ENCODE measurements around the gene PISD. TPM values are rescaled to one million over a fixed set of nuclear protein-coding genes. Genes with fewer than 3 reads are reported as not detected.
"Not testable (repeated sequence)": the region's sequence is repeated elsewhere in the genome, so short reads cannot be mapped to it uniquely, and the experiment has no call there.

The PISD gene
- polyA plus RNA-seq, 1 donor: 21.8 TPM

DNA sequence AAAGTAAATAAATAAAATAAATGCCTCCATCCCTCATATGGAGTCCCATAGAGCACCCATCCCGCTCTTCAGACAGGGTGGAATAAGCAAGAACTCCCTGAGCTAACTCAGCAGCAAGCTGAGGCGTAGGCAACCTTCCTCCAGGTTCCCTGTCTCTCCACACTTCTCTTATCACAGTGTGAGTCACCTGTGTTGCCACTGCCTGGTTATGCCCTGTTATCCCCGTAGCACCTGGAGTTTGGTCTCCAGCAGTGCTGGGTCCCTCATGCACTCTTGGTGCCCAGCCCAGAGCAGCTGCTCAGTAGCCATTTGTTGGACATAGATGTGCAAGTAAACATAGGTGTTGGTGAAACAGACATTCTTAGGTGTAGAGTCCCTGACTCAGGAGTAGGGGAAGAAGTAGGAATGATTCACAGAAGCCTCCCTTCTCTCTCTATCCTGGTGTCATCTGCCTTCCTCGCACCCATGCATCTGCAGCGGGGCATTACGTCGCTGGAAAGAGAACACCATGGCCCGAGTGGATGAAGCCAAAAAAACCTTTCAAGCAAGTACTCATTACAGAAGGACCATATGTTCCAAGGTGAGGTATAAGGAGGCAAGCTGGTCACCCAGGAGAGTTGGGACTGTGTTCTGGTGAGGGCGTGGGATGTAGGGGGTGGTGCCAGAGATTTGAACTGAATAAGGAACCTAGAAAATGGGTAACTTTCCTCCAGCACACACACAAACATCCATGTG is 56.0 kb downstream of the PISD start:
- no peak for DNase-seq

DNA sequence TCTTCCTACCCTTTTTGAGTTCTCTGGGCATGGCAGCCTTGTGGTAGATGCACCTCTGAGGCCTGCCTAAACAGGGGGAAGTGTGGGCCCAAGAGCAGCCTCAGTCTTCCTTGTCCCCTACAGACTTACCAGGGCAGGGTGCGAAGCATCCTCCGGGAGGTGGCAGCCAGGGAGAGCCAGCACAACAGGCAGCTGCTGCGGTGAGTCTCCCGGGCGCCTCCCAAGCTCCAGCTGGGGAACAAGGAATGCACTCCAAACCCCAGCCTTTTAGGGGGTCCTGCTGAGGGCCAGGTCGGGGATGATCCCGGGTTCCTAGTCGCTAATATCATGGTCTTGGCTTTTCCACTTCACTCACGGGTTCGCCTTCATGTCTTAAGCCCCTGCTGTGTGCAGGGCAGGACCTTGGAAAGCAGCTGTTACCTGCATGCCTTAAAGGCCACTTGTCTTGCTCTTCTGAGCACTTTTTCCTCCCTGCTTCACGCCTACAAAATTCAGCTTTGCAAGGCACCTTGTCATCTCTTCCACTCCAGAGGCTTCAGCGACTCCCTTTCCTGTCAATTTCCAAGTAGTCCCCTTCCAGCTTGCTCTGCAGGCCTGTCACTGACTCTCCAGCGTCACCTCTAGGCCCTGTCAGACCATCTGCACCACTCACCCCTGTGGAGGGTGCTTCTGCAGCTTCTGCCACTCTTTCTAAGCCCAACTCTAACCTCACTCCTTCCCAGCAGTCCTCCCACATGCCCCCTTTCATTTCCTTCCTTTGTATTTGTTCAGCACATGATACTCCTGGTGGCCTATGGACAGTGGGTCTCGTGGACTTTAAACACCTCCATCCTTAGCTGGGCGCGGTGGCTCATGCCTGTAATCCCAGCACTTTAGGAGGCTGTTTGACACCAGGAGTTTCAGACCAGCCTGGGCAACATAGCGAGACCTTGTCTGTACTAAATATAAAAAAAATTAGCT is 57.0 kb downstream of the PISD start:
- DNase-seq: no peak

DNA sequence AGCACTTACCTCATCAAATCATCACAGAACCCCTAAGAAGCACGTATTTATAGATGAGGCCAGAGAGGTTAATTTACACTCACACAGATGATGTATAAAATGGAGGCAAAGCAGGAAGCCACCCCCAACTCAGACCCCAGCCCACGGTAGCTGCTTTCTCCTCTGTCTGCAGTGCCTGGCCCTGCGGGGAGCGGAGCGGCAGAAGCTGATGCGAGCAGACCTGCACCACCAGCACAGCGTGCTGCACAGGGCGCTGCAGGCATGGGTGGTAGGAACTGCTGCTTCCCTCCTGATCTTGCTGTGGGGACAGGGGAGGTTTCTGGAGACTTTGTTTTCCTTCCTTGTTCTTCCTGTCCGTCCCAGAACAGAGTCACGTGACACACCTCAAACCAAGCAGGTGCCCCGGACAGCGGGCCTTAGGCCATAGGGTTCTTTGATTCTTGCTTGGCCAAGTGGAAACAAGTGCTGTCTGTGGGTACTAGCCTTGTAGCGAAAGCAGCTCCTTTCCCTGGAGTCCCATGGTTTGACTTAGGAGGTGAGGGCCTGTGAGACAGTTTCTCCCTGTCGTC is 57.8 kb downstream of the PISD start:
- no peak for DNase-seq

DNA sequence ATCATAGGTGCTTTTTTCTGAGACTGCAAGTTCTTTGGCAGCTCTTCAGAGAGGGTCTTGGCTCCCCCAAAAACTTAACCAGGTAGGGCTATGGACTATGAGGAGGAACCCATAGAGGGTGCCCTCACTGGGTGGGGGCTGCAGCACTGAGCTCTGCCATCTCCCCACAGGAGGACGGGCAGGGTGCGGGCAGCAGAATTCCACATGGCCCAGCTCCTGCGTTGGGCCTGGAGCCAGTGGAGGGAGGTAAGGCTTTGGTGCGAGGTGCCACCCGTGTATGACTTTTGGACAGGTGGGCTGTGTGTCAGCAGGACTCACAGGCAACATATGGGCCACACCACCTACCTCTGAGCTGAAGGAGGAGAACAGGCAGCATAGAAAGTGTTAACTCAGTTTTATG is 58.4 kb downstream of the PISD start:
- DNase-seq: no peak

DNA sequence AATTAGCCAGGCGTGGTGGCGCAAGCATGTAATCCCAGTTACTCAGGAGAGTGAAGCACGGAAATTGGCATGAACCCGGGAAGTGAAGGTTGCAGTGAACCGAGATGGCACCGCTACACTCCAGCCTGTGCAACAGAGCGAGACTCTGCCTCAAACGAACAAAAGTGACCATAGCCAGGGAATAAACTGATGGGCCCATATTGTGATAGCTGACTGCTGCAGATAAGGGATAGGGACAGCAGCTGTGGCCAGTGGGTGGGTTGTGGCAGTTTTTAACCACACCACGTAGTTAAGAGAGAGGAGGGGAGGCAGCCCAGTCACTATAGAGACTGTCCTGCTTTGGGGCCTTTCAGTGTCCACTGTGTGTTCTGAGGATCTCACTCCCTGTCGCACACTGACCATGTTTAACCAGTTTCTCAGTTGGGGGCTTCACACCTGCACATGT is 58.9 kb downstream of the PISD start:
- DNase-seq: no peak

DNA sequence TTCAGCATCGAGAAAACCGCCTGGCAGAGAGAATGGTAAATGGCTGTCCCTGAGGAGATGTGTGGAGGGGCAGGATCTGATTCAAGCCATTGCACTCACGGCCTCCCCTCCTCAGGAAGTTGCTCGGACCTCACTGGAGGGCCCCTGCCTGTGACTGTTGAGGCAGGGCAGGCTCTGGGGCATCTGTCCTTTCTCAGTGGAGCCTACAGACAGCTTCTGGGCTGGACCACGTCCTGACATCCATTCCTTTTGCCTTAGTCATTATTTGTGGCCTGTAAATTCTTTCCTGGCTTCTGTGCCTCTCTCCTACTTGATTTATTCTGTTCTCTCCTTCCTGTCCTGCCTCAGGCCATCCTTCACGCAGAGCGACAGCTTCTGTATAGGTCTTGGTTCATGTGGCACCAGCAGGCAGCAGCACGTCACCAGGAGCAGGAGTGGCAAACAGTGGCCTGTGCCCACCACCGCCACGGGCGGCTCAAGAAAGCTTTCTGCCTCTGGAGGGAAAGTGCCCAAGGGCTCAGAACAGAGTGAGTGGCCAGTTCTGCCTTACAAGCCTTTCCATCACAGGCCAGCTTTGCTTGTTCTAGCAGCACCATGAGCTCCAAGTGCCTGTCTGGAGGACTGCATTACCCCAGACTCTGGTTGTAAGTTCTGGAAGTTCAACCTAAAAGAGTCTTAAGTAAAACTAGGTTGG is 59.6 kb downstream of the PISD start:
- no peak for DNase-seq

DNA sequence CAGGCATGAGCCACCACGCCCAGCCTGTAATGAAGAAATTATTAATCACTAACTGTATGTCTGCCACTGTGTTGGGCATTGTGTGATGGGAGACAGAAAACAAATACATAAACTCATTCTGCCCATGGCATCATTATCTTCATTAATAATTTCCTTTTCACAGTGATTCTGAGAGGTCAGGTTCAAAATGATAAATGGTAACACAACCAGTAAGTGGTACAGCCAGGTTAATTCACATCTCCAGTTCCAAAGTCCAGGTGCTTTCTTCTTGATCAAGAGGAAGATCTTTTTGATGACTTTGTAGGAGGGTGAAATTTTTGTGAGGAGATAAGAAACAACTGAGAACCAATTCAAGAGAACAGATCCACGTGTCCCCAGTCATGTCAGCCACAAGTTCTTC is 66.7 kb downstream of the PISD start:
- DNase-seq: no peak

DNA sequence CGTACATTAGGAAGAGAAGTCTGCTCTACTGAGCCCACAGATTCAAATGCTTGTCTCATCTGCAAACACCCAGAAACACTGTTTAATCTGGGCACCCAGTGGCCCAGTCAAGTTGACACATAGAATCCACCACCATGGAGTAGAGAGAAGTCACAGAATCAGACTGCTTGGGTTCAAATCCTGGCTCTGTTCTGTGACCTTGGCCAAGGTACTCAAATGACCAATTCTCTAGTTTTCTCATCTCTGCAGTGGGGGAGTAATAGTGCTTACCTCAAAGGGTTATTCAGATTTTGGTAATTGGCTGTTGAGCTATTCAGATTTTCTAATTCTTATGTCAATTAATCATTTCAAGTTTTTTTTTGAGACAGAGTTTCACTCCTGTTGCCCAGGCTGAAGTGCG is 71.9 kb downstream of the PISD start:
- DNase-seq: not testable (repeated sequence)

DNA sequence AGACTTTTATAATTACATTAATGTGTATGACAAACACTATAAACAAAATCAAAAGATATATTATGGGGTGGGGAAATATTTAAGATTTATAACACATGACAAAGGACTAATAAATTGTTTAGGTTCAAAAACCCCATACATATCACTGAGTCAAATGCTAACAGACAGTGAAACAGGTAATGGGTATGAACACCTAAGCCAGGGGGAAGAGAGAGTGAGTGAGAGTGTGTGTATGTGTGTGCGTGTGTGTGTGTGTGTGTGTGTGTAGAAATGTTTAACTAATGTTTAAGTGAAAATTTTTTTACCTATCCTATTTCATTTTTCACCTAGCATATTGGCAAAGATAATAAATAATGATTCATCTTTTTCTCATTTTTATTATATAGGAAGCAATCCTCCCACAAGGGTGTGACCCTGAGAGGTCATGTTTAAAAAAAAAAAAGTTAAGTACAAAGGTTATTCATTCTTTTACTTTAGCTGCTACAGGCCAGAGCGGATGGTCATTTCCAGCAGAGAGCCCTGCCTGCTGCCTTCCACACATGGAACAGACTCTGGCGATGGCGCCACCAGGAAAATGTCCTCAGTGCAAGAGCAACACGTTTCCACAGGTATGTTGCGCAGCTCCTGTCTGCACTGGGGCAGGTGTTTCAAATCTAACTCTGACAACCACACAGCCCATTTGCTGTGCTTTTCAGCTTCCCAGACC is 72.9 kb downstream of the PISD start:
- DNase-seq: no peak

DNA sequence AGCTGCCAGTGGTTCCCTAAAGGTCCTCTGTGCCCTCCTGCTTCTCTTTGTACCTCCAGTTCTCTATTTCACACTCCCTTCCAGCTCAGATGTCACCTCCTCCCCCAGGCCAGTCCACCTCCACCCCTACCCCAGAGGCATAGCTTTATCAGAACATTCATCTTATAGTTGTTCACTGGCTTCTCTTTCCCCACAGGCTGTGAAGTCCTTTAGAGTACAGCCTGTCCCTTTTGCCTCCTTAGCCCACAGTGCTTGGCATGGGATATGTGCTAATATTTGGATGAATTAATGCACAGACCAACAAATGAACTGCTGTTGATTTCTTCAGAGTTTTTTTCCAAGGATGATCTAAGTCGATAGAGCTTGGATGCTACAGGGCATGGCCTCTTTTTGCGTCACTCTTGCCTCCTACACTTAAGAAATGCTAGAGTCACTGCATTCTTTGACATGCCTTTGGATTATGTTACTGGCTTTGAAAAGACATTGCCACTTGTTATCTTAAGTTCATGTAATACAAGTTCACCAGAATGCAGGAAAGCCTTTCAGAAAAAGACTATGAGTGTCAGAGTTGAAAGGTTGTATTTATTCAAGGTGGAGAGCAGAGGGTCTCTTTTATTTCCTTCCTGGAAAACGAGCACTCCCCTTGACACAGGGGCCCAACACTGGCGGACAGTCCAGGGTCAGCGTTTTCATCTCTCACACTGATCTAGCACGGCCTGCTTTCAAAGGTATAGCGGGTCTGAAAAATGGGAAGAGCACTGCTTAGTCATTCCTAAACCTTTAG is 75.7 kb downstream of the PISD start:
- no peak for DNase-seq

DNA sequence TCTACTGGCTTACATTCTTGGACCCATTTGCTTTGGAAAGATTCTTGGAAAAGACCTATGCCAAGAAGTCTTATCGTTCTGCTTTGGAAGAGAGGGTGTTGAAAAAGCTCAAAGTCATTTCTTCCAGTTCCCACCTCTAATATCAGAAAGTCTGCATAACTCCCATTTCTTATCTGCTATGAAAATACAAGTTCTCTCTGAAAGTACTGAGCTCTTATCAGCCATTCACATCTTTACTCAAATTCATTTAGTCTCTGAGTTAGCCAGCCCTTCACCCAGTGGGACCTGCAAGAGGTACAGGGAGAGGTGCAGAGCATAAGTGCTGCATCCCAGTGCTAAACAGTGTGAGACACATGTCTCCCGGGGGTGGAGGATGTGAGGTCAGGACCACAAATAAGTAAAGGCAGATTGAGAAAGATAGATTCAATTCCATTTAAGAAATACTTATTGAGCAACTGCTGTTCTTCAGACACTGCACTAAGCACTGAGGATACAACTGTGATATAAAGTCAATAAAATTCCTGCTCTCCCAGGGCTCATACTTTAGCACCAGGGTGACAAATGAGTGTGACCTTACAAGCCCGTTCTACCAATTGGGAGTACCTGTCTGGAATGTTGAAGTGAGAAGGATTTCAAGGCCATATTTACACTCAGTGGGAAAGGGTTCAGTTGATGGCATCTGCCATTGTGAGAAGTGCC is 76.7 kb downstream of the PISD start:
- DNase-seq: no peak

DNA sequence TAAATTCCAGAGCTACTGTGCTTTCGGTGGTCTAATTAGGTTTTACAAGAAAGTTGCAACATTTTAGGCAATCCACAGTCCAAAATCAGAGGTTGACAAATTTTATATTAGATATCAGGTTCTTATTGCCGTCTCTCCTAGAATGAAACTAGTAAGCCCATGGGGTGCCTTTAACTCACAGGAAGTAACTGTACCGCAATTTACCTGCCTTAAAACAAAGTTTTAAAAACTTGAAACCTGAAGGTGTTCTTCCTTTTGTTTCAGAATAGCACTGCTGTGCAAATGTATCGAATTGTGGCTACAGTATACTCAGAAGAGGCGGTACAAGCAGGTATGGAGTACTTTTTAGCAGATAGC is 77.2 kb downstream of the PISD start:
- DNase-seq: no peak

DNA sequence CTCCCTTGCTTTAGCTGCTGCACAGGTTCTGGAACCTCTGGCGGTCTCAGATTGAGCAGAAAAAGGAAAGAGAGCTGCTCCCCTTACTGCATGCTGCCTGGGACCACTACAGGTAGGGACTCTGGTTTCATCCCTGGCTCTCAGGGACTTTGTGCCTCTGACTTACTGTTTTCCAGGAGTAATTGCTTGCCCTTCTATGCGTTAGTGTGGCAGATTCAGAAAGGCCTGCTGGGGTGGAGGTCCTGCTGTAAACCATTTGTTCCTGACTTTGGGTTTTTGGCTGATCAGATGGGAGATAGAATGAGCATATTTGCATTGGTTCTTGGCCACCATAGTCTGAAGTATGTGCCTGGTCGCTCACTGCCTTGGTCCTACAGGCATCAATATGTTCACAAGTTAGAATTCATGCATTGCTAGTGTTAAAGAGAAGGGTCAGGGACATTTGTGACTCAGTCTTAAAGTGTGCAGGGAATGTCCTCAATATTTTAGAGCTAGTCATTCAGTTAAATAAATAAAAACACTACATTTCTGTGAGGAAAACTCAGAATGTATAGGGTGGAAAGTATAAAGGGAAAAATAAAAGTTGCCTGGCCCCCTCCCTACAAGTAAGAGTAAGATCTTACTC is 78.0 kb downstream of the PISD start:
- no peak for DNase-seq

DNA sequence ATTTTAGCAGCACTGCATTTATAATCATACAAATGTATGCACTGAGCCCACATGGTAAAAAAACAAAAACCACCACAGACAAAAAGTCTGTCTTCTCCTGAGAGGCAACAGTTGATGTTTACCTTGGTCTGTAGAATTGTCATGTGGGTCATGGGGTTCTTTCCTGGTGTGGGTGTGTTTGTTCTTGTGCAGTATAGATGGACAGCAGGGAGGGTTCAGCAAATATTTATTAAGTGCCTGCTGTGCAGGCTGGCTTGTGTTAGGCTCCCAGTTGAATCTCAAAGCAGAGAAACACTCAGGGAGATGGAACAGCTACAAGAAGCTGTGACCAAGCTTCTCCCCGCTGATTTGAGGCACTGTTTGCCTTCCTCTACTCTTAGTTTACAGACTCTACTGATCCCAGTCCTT is 82.2 kb downstream of the PISD start:
- DNase-seq: no peak

DNA sequence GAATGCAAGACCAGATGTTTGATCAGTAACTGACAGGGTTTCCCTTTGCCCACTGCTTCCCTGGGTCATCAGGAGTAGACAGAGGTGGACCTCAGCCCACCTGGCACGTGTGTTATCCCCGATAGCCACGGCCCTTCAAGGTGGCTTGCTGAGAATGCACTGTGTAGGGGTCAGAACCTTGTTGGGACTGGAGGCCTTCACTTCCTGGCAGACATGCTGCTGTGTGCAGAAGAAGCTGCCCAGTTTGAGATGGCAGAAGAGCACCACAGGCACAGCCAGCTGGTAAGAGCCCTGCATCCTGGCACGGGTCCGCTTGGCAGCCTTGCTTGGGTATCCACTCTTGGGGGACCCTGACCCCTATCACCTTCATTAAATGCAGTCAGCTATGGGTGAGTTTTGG is 83.8 kb downstream of the PISD start:
- DNase-seq: no peak

DNA sequence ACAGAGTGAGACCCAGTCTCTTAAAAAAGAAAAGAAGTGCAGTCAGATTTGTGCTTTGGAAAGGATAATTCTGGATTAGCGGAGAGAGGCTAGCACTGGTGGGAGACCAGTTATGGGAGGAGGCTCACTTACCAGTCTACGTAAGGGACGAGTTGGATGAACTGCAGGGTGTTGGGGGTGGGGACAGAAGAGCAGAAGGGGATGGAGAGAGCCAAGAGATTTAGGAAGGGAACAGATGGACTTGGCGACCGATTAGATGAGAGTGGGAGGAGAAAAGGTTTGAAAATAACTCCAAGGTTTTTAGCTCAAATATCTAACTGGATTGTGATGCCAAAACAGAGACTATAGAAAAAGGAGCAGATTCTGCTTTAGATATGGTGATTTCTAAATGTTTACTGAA is 84.3 kb downstream of the PISD start:
- no peak for DNase-seq

DNA sequence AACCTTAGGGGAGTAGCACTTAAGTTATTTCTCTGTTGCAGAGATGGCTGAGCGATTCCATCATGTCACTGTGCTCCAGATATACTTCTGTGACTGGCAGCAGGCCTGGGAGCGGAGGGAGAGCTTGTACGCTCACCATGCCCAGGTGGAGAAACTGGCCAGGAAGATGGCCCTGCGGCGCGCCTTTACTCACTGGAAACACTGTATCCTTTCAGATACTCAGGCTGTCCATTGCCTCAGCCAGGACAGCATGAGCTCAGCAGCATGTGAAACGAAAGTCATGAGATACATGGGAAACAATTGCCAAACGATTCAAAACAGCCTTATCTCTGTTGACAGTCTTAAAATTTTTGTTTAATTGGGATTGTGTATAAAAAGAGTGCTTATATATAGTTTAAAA is 86.8 kb downstream of the PISD start:
- no peak for DNase-seq

DNA sequence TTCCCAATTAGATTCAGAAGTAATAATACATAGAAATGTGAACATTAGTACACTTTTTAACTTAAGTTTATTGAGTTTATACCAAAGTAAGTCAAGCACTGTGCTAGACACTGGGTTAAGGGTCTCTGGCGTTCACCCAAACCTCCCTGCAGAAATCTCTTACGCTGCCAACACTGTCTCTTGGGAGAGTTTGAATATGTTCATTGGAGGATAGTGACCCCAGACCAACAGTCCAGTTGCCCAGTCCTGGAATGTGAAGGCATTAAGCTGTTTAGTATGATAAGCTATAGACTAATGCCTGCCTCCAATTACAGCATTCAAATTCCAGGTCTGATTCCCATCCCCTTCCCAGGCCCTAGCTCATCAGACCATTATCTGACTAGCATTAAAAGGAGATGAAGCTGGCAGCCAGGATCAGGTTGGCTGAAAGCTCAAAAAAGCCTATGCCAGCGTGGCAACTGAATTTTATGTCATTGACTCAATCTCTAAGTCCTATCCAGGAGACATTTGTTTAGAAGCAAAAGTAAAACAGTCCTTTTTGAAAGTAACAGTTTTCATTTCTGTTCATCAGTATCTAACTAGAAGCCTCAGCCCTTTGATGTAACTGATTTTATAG is 87.9 kb downstream of the PISD start:
- no peak for DNase-seq

DNA sequence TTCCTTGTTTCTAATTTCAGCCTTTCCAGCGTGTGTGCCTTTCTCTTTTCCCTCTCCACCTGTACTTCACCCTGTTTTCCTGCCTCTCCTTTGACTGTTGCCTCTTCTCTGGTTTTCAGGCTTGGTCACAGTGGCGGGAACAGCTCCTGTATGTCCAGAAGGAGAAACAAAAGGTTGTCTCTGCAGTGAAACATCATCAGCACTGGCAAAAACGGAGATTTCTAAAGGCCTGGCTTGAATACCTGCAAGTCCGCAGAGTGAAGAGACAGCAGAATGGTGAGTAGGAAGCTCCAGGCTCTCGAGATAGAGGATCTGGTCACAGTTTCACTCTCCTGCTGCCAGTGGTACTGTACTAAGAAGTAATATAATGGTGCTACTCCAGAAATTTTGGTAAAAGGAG is 89.1 kb downstream of the PISD start:
- no peak for DNase-seq

DNA sequence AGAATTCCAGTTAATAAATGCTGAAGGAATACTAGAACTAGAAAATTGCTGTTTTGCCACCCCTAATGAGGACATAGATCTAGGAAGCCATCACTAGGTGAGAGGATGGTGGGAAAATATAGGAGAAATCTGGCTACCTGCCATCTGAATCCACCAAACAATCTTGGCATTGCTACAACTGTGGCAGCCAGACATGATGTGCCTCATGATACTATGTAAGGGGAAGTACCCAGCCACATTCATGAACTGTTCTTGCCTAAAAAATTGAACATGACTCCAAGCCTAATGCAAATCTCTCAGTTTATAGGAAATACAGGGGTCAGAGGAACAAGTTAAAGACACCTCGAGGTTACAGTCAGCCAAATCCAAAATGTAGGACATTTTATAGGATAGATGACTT is 92.9 kb downstream of the PISD start:
- DNase-seq: no peak
